ENCODE data around the gene SLC22A23.

SLC22A23 gene

DNA sequence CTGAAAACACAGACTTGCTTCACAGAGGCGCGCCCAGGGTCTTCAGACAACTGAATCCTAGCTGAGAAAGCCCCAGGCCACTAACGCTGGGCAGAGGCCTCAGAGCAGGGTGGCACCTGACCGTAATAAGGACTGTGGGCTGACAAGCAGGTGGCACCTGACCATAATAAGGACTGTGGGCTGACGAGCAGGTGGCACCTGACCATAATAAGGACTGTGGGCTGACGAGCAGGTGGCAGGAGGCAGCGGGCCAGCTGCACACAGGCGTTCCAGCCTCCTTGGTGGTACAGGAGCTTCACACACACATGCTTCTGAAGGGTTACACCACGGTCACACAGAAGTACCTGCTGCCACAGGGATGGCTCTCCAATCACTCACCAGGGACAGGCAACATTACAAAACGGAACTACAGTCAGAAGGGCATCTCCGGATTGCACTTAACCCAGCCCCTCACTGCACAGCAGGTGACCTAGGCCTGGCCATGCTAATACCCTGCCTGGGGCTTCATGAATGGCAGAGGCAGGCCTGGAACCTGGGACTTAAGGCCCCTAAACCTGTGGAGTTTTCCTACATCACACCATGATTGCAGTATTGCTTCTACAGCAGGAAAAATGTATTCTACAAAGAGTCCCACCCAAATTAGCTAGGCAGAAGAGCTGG lies 147.3 kb downstream of the SLC22A23 start:
- TF ChIP-seq FOXM1 (IDR thresholded peaks at IDR 0.05; ENCODE audit: borderline replicate concordance, low read depth) (no peak), TAF1 (IDR thresholded peaks at IDR 0.05; ENCODE audit: low read depth) (no peak), EGR1 (IDR thresholded peaks at IDR 0.05) (no peak), NFIC (IDR thresholded peaks at IDR 0.05) (no peak), REST (IDR thresholded peaks at IDR 0.05; ENCODE audit: low read depth) (no peak), USF1 (IDR thresholded peaks at IDR 0.05) (no peak), TEAD4 (IDR thresholded peaks at IDR 0.05) (no peak), TCF12 (IDR thresholded peaks at IDR 0.05; ENCODE audit: low read depth) (no peak), EP300 (IDR thresholded peaks at IDR 0.05; ENCODE audit: borderline replicate concordance) (no peak)

- TF ChIP-seq ZBTB7A (IDR thresholded peaks at IDR 0.05; ENCODE audit: low read depth) (no peak), MAX (IDR thresholded peaks at IDR 0.05) (no peak), EGR1 (IDR thresholded peaks at IDR 0.05) (no peak), NFIC (IDR thresholded peaks at IDR 0.05) (no peak), TAF1 (IDR thresholded peaks at IDR 0.05; ENCODE audit: low read depth) (no peak), CEBPB (IDR thresholded peaks at IDR 0.05) (no peak), USF1 (IDR thresholded peaks at IDR 0.05) (no peak), RAD21 (IDR thresholded peaks at IDR 0.05; ENCODE audit: low read depth) (no peak), EP300 (IDR thresholded peaks at IDR 0.05; ENCODE audit: borderline replicate concordance) (no peak), YY1 (IDR thresholded peaks at IDR 0.05; ENCODE audit: low read depth) (no peak), TEAD4 (IDR thresholded peaks at IDR 0.05) (no peak), REST (IDR thresholded peaks at IDR 0.05; ENCODE audit: low read depth) (no peak), TCF12 (IDR thresholded peaks at IDR 0.05; ENCODE audit: low read depth) (no peak), FOXM1 (IDR thresholded peaks at IDR 0.05; ENCODE audit: borderline replicate concordance, low read depth) (no peak), CREB1 (IDR thresholded peaks at IDR 0.05; ENCODE audit: low read depth) (no peak)
Measured at GRCh38 chr6:3308106-3308505, 148.7 kb downstream of the SLC22A23 start.

- TF ChIP-seq EGR1 (IDR thresholded peaks at IDR 0.05), result no peak
- TF ChIP-seq CEBPB (IDR thresholded peaks at IDR 0.05), result no peak
- no peak for TF ChIP-seq FOXM1 (IDR thresholded peaks at IDR 0.05; ENCODE audit: borderline replicate concordance, low read depth)
- no peak for TF ChIP-seq YY1 (IDR thresholded peaks at IDR 0.05; ENCODE audit: low read depth)
- no peak for TF ChIP-seq TEAD4 (IDR thresholded peaks at IDR 0.05)
- TF ChIP-seq TCF12 (IDR thresholded peaks at IDR 0.05; ENCODE audit: low read depth), result no peak
- TF ChIP-seq USF1 (IDR thresholded peaks at IDR 0.05), result no peak
- no peak for TF ChIP-seq EP300 (IDR thresholded peaks at IDR 0.05; ENCODE audit: borderline replicate concordance)
- TF ChIP-seq NFIC (IDR thresholded peaks at IDR 0.05), result no peak
- TF ChIP-seq REST (IDR thresholded peaks at IDR 0.05; ENCODE audit: low read depth), result no peak
- TF ChIP-seq CREB1 (IDR thresholded peaks at IDR 0.05; ENCODE audit: low read depth), result no peak
- TF ChIP-seq ZBTB7A (IDR thresholded peaks at IDR 0.05; ENCODE audit: low read depth), result no peak
Measured at GRCh38 chr6:3307436-3307835, 149.4 kb downstream of the SLC22A23 start.

GRCh38 chr6:3306848-3307247 lies 150.0 kb downstream of the SLC22A23 start:
- no peak for TF ChIP-seq FOXM1 (IDR thresholded peaks at IDR 0.05; ENCODE audit: borderline replicate concordance, low read depth)
- no peak for TF ChIP-seq CEBPB (IDR thresholded peaks at IDR 0.05)
